CD4-positive, alpha-beta T cell treated with Interleukin-15 for 1 hour (primary cell): ENCODE measurements around the gene BBS9.
A peak's percentile ranks its signal among the peaks of the same experiment; 100 is the strongest.
"Not testable (repeated sequence)": the region's sequence is repeated elsewhere in the genome, so short reads cannot be mapped to it uniquely, and the experiment has no call there.

ENCODE experiments used
- DNase-seq: peaks from one replicate; pipeline ENCODE4 v3.0.0-alpha.2; 2020

The BBS9 gene

DNA sequence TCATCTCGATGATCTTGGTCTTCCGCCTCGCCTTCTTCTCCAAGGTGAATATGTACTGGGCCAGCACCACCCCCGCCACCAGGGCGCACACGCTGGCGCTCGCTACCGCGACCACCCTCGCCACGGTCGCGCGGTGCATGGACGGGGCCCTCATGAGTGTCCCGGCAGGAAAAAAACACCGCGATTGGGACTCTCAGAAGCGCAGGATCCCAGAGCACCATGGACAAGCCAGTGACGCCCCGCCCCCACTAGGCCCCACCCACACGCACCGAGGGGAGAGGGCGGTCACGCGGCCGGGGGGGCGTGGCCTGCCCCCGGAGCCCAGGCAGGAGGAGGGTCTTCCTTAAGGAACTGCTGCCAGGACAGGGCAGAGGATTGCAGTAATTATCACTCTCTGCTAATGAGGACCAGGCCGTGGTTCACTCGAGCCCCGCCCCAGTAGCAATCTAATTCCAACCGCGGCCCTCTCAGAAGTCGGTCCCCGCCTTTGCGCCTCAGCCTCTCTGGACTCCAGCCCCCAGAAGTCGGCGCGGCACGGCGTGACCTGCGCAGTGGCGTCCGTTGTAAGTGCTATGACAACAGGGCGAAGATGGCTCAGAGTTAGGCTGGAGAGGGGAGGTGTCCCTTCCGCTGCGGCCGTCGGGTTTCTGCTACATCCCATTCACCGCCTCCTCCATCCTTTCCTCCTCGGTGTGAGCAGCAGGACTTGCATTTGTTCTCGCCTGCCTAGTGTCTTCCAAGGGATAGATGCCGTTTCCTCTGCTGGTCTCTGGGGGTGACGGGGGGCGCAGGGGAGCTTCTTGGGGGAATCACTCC, at the start of gene BBS9:
BBS9 (plus strand) TSS at position 575 of the 816 bp plus-strand sequence. CDS start 16,689 bp downstream, outside the sequence.
- peak; percentile 91 for DNase-seq

DNA sequence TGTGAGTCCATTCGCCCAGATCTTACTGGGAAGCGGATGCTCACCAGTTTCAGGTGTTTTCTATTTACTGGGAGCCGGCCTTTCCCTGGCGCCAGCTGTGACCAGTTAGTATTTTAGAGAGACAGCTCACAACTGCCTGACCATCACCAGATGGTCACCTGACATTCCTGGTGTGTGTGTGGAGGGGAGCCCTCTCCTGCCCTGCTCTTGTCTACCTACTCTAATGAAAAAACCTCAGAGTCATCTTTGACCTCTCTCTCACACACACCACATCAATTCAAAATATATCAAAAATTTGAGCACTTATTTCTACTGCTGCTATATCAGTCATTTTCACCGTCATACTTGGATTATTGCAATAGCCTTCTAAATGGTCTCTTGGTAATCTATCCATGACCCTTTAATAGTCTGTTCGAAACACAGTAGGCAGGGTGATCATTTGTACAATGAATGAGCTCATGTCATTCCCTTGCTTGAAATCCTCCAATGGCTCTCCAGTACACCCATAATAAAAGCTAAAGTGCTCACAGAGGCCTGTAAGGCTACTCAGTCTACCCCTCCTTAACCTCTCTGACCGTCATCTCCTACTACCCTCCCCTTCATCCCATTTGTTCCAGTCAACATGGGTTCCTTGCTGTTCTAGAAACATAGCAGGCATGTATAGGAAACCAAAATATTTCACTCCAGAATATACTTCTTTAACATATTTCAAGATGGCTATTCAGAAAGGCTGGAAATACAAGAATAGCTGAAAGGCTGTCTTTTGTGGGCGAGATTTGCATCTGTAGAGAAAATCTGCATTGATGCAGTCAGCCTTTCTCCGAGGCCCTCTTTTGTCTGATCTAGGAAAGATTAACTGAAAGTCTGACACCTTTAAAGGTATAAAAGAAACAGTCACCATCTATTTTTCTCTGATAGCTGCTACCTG, 49.3 kb upstream of the BBS9 start:
- no peak for DNase-seq

DNA sequence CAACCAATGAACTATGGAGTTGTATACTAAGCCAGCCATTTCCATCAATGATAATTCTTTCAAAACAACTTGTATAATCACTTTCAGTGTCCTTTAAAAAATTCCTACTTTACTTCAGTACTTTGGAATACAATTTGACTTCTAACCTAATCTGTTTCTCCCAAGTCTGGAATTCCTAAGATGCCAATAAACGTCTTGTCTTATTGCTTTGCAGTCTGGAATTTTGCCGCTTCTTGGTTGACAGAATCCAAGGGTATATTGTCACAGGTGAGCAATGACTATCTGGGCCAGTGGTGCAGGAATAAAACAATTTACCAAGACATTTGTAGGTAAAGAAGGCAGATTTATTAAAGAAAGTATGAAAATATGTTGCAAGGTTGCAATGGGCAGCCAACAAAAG, 42.0 kb upstream of the BBS9 start:
- DNase-seq, result no peak

DNA sequence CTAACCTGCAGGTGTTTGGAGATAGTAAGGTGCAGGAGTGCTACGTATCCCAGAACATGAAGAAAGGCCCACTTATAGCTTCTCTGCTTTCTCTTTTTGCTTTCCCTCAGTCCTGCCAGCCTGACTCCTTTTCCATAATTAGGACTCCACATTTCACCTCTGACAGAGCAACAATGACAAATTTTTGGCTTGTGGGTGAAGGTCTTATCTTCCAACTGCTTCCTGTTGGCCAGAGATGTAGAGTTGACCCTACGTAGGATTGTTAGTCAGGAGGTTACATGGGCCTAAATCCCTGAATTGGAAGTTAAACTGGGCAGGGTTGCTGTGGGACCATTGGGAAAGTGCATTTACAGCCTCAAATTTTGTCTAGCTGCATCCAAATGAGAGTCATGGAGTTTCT, 41.5 kb upstream of the BBS9 start:
- no peak for DNase-seq

DNA sequence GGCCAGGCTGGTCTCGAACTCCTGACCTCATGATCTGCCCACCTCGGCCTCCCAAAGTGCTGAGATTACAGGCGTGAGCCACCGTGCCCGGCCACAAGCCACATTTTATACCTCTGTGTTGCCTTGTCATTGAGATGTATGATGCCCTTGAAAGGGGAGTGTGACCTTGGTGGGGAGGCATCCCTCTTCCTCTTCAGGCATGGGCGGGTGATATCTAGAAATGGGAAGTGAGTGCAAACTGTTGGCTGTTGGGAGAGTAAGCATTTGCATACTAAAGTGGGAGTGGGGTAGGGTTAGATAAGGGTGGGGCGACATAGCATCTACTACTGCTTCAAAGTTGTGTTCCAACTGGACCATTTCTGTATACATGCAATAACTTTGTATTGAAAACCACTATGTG, 40.2 kb upstream of the BBS9 start:
- no peak for DNase-seq

DNA sequence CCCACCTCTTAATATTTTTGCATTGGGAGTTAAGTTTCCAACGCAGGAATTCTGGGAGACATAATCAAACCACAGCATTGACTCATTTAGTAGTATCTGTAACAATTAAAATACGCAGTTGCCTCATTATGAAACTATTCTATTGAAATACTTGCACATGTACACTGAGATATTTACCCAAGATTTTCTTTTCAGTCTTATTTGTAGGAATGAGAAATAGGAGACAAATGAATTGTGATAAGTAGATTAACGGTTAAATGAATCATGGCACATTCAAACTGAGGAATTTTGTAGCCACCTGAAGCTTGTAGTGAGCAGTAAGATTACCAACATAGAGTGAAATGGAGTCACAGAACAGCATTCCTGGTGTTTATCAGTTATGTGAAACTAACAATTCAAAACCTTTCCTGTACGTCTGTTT, 38.2 kb upstream of the BBS9 start:
- no peak for DNase-seq

DNA sequence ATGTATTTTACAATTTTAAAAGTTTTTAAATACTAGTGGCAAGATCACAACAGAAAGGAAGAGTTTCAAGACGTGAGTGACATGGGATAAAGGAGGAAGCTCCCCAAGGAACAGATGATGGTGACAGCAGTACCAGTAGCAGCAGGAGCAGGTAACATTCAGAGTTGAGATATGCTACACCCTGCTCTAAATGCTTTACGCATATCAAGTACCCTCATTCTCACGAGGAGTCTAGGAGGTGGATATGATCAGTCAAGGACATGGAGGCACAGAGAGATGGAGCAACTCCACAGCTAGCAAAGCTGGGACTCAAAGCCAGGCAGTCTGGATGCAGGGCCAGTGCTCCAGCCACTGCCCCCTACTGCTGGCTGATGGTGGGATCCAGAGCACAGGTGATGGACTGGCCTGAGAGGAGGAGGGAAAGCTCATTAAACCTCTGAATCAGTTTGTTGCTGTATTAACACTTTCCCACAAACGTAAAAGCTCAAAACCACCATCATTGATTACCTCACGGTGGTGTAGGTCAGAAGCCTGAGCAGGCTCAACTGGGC, 37.6 kb upstream of the BBS9 start:
- no peak for DNase-seq

DNA sequence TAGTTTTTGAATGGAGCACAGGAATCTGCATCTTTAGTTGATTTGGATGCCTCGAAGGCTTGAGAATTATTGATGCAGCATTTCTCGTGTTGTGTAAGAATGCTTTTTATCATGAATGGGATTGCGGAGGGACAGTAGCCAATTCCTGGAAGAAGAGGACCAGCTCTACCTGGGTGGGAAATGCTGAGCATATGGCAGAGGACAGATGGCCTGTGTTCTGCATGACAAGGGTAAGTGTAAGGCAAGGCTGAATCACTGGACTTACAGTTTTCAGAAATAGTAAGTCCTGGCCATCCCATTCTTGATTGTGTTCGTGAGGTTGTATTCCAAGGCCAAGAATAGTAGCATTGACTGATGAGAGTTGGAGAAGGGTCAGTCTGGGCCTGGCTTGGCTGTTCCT, 36.1 kb upstream of the BBS9 start:
- DNase-seq, result no peak

DNA sequence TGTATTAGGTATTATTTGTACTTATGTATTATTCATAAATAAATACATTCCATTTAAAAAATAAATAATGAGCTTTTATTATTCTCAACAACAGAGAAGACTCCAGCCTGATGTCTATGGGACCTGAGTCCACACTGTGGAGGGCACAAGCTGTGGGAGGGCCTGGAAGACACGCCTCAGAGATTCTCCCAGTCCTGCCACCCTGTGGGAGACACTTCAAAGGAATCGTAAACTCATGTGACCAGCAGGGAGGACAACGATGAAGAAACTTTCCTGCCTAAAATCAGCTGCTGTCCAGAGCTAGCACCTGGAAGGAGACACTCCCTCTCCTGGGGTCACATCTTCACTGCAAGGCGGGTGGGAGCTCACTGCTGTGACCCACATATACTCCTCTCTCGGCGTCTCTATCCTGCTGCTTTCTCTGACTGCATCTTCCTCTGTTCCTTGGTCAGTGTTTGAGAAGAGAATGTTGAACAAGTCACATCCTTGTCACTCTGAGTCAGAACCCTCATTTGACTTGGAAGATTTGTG, 34.6 kb upstream of the BBS9 start:
- DNase-seq, result not testable (repeated sequence)

DNA sequence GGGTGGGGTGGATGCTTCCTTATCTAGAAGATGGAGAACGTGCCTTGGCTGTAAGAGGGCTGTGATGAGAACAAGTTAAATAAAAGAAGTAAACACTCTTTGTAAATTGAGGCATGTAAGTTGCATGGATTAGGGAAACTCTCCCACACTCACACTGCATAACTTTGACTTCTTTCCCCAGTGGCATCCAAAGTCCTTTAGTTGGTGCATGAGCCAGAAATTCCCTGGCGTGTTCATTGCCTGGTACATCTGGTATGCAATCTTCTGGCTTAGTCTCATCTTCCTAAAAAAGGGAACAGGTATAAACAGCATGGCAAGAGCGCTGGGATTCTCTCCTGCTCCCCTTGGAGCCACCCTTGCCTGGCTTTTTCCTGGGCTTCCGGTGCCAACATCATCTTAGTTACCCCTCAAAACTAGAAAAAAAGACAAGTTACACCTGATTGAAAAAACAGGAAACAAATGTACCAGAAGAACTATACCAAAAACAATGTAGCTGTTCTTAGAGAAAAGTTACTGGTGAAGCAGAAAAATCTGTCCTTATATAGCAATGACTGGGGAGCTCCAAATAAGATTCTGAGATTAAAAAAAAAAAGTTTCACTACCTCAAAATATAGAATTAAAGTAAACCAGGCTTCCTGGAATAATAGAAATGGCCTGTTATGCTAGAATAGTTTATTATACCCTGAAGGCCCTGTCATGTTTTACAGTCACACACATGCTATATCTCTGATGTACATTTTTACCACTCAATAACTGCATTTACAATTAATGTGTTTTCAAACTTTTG, 30.0 kb upstream of the BBS9 start:
- no peak for DNase-seq

DNA sequence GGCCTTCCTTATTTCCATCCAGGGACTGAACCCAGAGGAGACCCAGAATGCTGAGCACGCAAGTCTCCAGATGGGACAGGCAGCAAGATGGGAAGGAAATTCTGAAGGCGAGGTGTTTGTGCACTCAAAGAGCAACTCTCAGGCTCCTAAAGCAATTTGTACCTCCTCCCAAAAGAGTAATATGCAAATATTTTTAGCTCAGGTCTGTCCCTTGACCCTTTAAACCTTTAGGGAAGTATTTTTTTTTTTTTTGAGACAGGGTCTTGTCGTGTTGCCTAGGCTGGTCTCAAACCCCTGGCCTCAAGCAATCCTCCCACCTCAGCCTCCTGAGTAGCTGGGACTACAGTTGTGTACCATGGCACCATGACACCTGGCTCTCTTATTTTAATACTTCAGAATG, 28.6 kb upstream of the BBS9 start:
- no peak for DNase-seq

DNA sequence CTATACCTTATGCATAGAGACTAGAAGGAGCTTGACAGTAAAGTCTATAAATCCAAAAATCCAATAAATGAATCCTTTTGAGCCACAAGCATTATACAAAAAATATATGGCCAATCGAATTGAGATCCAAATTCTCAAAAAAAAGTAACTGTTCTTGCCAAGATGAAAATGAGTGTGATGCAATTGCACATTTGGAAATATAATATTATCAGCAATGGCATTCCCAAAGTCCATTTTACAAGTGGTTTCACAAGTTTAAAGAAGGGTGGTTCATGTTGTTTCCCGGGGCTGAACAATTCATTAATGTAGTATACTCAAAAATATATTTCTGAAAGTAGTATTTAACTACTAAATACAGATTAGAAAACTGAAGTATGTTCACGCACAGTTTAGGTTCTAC, 27.5 kb upstream of the BBS9 start:
- DNase-seq, result no peak

DNA sequence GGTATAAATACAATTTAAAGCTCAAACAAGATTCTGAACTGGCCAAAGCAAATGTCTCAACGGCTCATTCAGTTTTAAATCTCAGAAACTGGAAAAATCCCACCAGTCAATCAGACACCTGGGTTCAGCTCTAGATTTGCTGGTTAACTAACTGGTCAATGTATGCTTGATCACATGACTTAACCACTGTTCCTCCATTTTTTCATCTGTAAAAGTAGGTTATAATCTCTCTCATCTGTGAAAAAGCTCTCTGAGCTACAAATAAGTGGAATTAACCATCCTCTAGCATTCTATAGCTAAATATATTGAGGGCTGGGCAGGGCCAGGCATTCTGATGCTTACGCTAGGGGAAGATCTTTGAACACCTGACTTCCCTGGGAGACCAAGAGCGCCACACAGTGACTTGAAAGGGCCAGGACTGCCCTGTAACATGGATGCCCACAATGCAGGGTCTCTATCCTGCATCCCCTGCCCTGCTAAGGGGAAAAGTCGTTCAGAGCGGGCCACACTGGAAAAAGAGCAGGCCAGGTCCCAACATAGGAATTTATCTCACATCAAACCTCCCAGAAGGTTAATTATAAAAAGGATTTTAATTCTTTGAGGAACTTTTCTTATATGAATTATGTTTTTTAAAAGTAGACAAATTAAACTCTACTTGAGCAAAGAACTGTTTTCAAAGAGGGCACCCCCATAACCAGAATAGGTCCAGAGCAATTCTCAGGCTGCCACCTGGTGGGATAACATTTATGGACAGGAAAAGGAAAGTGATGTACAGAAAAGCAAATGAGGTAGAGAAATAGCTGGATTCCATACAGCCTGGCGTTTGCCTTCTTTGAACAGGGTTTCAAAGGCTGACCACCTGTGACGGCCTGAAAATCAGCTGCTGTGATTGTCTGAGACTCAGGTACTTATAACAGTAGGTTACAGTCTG, 22.0 kb upstream of the BBS9 start:
- peak; percentile 62 for DNase-seq

DNA sequence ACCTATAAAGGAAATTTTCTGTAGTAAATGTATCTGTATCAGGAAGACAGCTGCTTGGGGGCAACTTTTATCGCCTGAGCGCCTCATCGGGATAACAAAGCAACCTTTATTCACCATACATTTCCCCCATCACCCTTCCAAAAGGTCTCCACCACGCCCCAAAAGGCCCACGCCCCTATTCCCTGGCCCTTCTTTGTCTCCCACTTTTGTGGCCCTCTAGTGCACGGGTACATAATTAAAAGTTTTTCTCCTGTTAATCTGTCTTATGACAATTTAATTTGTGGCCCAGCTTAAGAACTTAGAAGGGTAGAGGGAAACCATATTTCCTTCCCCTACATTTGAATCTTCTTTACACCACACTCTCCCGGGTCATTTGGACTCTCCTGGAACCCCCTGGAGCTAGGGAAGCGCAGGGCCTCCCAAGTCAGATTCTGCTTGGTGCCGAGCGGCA, 20.8 kb upstream of the BBS9 start:
- DNase-seq, result no peak

DNA sequence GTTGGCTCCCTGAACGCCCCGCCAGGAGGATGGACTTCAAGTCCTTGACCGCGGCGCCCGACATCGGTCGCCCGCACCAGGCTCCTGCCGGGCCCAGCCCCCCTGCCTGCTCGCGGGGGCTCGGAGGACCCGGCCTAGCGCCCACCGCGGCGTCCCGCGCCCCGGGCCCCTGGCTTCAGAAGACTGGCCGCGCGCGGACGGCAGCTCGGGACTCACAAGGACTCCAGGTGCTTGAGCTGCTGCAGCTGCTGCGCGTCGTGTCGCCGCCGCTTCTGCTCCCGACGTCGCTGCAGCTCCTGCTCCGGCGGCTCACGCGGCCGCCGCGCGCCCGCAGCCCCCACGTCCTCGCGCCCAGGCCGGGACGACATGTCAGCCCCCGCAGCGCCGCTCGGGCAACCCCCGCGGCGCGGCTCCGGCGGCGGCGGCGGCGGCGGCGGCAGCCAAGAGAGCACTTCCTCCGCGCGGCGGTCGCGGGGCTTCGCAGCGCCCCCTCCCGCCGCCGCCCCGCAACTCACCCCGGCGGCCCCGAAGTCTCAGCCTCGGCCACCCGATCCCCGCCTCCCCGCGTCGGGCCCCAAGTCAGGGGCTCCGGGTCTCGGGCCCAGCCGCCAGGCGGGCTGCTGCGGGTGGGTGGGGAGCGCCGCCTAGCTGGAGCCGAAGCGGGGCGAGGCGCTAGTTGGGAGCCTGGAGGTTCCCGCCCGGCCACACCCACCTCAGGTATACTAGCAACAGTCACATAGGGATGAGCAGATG, 20.2 kb upstream of the BBS9 start, which contains the start of gene RP9:
RP9 (minus strand) TSS at position 400 of the 753 bp plus-strand sequence; CDS start at position 368, 32 bp downstream.
- DNase-seq, result peak; percentile 81

DNA sequence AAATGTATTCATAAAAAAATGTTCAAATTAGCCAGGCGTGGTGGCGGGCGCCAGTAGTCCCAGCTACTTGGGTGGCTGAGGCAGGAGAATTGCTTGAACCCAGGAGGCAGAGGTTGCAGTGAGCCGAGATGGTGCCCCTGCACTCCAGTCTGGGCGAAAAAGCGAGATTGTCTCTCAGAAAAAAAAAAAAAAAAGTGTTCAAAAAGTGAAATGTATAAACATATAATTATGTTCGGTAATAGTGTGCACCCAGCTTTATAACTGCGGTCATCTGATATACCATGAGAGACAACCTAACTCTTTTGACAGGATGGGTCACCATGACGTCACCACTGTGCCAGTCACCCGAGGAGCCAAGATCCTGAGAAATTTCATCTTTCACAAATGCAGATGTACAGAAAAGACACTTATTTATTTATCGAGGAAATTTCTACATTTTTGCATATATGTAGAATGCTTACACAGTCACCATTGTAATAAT, 19.6 kb upstream of the BBS9 start:
- no peak for DNase-seq

DNA sequence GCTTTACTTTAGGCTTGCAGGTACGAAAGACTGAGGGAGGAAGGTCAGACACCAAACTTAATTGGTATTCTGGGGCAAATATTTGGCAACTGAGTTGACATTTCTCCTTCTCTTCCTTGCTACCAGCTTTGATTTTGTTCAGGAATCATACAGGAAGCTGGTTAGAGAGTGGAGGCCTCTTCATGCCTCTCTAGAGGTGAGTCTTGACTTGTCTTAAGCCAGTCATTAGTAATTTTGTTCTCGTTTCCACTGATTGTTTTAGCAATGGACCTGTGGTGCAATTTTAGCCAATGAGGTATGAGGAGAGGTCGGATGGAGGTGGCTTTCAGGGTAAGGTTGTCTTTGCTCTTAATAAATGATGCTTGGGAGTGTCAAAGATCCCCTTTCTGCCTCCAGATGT, 17.8 kb upstream of the BBS9 start:
- no peak for DNase-seq

DNA sequence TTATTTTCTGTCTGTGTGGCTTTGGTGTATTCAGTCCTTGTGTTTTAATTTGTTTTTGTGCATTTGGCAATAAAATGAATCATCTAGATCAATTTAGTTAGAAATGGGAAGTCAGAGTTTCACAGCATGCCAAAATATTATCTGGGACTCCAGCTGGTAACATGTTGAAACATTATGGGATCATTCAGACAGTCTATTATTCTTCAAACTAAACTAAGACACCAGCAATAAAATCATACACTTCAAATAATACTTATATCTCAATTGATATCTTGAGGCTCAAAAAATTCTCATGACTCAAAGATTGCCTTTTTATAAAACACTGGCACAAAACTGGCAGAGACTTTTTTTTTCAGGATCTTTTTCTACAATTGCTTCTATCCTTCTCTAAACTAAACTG, 14.4 kb upstream of the BBS9 start:
- DNase-seq, result no peak

DNA sequence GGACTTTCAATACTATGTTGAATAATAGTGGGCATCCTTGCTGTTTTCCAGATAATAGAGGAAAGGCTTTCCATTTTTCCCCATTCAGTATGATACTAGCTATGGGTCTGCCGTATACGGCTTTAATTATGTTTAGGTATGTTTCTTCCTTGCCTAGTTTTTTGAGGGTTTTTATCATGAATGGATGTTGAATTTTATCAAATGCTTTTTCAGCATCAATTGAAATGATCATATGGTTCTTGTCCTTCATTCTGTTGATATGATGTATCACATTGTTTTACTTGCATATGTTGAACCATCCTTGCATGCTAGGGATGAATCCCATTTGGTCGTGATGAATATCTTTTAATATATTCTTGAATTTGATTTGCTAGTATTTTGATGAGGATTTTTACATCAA, 11.0 kb upstream of the BBS9 start:
- no peak for DNase-seq

DNA sequence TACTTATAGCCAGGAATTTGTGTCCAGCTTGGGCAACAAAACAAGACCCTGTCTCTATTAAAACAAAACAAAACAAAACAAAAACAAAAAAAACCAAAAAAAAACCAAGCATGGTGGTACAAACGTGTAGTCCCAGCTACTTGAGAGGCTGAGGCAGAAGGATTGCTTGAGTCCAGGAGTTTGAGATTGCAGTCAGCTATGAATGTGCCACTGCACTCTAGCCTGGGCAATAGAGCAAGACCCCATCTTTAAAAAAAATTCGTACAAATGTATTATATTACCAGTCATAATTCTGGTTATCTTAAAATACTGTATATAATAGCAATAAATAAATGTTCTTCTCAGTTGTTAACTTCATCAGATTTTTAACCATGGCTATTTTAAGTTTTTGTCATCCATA, 2.3 kb upstream of the BBS9 start:
- DNase-seq, result no peak
